NCI-H2081 treated with DMSO at 0.1 percent for 48 hours (cell line): ENCODE data around the gene KISS1R.
"Not testable (repeated sequence)": the region's sequence is repeated elsewhere in the genome, so short reads cannot be mapped to it uniquely, and the experiment has no call there.

ENCODE experiments used
- DNase-seq: peaks from one replicate; lab custom pipeline; 2025; lab: John Stamatoyannopoulos, UW

The KISS1R gene

GRCh38 chr19:917323-918151, at the start of gene KISS1R:
TSS of gene KISS1R (plus strand) at chr19:917333. CDS start at chr19:917503, 170 bp downstream.
- no peak for DNase-seq

DNA sequence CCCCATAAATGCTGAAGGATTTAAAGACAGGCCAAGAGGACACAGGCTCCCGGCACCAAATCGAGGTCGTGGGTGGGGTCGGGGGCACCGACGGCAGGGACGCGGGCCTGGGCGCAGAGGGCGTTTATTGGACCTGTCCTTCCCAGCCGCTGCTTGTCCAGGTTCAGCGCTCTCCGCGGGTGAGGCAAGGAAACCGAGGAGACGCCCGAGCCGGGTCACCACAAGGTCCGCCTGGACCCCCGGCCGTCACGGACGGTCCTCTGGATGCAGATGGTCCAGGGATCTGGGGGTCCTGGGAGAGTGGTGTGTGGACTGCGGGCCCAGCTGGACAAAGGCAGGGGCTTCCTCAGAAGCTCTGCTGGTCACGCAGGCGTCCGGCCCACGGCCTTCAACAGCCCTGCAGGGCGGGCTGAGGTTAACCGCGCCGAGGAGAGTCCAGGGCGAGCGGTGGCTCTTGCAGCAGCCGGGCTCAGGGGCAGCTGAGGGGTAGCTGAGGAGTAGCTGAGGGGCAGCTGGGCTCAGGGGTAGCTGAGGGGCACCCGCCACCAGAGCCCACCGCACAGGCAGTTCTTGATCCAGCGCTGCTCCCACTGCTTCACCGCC, 49.2 kb upstream of the KISS1R start:
- DNase-seq, result no peak

- no peak for DNase-seq
Observed at GRCh38 chr19:868458-869244, 48.5 kb upstream of the KISS1R start.

DNA sequence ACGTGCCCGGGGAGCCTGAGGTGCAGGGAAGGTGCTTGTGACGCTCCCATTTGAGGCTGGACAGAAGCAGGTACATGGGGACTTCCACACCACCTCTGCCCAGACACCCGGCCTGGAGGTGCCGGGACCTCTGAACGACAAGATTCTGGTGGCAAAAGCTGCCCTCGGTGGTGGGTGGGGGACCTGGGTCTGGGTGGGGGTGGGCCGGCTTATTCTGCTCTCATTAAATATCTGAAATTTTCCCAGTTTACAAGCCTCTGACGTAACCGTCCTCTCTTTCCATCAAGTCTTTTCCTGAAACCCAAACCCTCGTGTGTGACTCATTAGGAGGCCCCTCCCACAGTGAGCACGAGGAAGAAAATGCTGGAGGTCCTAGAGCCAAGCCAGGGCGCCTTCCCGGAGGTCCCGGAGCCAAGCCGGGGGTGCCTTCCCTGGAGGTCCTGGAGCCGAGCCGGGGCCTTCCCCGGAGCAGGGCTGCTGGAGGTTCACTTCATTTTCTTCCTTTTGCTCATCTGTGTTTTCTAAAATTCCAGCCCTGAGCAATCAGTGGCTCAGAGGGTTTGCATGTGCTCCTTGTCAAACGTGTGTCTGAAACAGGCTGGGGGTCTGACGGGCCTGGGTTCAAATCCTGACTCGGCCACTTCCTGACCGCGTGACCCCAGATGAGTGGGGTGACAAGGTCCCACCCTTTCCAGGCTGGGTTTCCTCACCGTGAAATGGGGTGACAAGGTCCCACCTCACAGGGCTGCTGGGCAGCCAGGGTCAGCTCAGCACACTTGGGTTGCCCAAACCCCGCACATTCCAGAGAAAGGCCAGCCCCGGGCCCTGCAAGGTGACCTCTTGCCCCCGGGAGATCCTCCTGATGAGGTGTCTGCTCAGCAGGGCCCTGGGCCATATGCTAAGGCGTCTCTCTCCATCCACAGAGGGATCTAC, 47.6 kb upstream of the KISS1R start:
- DNase-seq, result no peak

GRCh38 chr19:870314-870713, 46.8 kb upstream of the KISS1R start:
- DNase-seq, result no peak

DNA sequence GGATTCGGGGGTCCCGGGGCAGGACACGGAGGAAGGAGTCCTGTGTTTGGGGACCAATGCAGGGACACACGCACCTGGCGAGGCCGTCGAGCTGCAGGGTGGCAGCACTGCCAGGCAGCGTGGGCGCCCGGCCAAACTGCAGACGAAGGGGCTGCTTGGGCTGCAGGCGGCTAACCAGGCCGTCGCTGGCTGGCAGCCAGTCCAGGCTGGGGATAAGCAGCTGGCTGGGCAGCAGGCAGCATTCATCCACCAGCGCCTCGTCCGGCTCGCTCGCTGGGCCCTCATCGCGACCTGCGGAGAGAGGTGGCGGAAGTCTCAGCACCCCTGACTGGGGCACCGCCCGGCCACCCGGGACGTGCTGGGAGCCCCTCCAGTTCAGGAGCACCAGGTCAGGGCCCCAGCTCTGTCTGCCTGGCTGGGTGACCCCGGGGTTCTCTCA, 46.2 kb upstream of the KISS1R start:
- no peak for DNase-seq

- DNase-seq, result no peak
Observed at GRCh38 chr19:871446-872265, 45.5 kb upstream of the KISS1R start.

- no peak for DNase-seq
Observed at GRCh38 chr19:872266-872951, 44.7 kb upstream of the KISS1R start.

DNA sequence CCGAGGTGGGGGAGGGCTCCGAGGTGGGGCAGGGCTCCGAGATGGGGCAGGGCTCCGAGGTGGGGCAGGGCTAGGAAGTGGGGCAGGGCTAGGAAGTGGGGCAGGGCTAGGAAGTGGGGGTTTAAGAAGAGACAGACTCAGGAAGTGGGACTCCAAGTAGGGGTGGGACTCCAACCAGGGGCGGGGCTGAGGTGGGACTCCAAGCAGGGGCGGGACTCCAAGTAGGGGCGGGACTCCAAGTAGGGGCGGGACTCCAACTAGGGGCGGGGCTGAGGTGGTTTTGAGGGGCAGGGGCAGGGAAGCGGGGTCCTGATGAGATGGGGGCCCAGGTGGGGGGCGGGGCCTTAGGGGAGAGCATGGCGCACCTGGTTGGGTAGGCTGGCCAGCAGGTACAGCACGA, 44.0 kb upstream of the KISS1R start:
- no peak for DNase-seq

DNA sequence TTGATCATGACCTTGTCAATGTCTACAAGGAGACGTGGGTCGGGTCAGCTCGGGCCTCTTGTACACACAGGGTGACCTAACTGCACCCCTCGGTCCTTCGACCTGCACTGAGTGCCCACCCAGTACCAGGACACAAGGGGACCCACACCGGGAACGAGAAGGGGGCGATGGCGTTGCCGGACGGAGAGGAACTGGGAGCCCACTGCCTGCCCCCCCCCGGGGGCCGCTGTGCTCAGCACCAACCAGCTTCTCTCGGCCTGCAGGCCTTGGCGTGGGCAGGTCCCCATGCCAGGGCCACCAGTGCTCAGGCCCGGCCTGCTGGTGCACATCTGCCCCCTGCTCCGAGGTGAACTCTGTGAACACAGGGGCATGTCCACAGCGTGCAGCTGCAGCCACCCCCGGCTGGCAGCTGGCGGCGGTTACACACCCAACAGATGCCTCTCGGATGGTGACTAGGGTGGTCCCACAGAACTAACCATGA, 43.5 kb upstream of the KISS1R start:
- no peak for DNase-seq

GRCh38 chr19:875265-875879, 41.8 kb upstream of the KISS1R start:
- no peak for DNase-seq

GRCh38 chr19:876089-876488, 41.0 kb upstream of the KISS1R start:
- no peak for DNase-seq

- DNase-seq, result no peak
Observed at GRCh38 chr19:876780-877314, 40.3 kb upstream of the KISS1R start.

DNA sequence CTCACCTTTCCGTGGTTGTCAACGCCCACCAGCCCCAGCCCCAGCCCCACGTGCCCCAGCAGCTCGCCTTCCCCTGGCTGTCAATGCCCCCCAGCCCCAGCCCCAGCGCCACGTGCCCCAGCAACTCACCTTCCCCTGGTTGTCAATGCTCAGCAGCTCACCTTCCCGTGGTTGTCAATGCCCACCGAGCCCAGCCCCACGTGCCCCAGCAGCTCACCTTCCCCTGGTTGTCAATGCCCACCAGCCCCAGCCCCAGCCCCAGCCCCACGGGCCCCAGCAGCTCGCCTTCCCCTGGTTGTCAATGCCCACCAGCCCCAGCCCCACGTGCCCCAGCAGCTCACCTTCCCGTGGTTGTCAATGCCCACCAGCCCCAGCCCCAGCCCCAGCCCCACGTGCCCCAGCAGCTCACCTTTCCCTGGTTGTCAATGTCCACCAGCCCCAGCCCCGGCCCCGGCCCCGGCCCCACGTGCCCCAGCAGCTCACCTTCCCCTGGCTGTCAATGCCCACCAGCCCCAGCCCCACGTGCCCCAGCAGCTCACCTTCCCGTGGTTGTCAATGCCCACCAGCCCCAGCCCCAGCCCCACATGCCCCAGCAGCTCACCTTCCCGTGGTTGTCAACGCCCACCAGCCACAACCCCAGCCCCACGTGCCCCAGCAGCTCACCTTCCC, 39.0 kb upstream of the KISS1R start:
- not testable (repeated sequence) for DNase-seq

- DNase-seq, result not testable (repeated sequence)
Observed at GRCh38 chr19:878751-879561, 38.2 kb upstream of the KISS1R start.

- DNase-seq, result no peak
Observed at GRCh38 chr19:879711-880438, 37.3 kb upstream of the KISS1R start.
